Vagina (tissue), 2 donors: Measurements from ENCODE around the gene SENP6.

Experiments
- CTCF ChIP-seq, 3 experiments: fragments of 450-650 bp in 2 of 3; fragments of 200-600 bp in 1 of 3; sonication (generic) in 1 of 3; IDR thresholded peaks; one replicate each; pipeline ENCODE4 v1.5.1; 2017 to 2019; ENCODE audit warnings: antibody characterized with exemption in 3 of 3, mild to moderate bottlenecking in 2 of 3, moderate library complexity in 2 of 3
- POLR2A ChIP-seq, 2 donors: fragments of 450-650 bp; IDR thresholded peaks; one replicate each; pipeline ENCODE4 v1.6.1; 2017; ENCODE audit warnings: antibody characterized with exemption in 2 of 2, mild to moderate bottlenecking in 2 of 2, moderate library complexity in 2 of 2
- POLR2AphosphoS5 ChIP-seq, 2 donors: sonication (generic); formaldehyde crosslinking; IDR thresholded peaks; one replicate each; pipeline ENCODE4 v1.9.0; 2017; ENCODE audit warnings: antibody characterized with exemption in 2 of 2, mild to moderate bottlenecking in 2 of 2, low read depth in 1 of 2; ENCODE audit not compliant: insufficient read depth in 1 of 2

GRCh38 chr6:75673884-75674283 is 72.2 kb downstream of the SENP6 start:
- TF ChIP-seq CTCF (IDR thresholded peaks at IDR 0.05) (no peak), POLR2AphosphoS5 (IDR thresholded peaks at IDR 0.05; ENCODE audit: insufficient read depth in 1 of 2, low read depth in 1 of 2) (no peak), POLR2A (IDR thresholded peaks at IDR 0.05) (no peak)
